Middle frontal gyrus (tissue), 1 donor: ENCODE results near the gene ASTN2.
A peak's percentile ranks its signal among the peaks of the same experiment; 100 is the strongest.

Experiments used
- DNase-seq: peaks from one replicate; pipeline ENCODE4 v3.0.0-alpha.2; 2015; ENCODE audit warnings: low spot score; ENCODE audit errors: extremely low spot score

ASTN2 gene, protein sequence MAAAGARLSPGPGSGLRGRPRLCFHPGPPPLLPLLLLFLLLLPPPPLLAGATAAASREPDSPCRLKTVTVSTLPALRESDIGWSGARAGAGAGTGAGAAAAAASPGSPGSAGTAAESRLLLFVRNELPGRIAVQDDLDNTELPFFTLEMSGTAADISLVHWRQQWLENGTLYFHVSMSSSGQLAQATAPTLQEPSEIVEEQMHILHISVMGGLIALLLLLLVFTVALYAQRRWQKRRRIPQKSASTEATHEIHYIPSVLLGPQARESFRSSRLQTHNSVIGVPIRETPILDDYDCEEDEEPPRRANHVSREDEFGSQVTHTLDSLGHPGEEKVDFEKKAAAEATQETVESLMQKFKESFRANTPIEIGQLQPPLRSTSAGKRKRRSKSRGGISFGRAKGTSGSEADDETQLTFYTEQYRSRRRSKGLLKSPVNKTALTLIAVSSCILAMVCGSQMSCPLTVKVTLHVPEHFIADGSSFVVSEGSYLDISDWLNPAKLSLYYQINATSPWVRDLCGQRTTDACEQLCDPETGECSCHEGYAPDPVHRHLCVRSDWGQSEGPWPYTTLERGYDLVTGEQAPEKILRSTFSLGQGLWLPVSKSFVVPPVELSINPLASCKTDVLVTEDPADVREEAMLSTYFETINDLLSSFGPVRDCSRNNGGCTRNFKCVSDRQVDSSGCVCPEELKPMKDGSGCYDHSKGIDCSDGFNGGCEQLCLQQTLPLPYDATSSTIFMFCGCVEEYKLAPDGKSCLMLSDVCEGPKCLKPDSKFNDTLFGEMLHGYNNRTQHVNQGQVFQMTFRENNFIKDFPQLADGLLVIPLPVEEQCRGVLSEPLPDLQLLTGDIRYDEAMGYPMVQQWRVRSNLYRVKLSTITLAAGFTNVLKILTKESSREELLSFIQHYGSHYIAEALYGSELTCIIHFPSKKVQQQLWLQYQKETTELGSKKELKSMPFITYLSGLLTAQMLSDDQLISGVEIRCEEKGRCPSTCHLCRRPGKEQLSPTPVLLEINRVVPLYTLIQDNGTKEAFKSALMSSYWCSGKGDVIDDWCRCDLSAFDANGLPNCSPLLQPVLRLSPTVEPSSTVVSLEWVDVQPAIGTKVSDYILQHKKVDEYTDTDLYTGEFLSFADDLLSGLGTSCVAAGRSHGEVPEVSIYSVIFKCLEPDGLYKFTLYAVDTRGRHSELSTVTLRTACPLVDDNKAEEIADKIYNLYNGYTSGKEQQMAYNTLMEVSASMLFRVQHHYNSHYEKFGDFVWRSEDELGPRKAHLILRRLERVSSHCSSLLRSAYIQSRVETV (N-terminal part only)

DNA sequence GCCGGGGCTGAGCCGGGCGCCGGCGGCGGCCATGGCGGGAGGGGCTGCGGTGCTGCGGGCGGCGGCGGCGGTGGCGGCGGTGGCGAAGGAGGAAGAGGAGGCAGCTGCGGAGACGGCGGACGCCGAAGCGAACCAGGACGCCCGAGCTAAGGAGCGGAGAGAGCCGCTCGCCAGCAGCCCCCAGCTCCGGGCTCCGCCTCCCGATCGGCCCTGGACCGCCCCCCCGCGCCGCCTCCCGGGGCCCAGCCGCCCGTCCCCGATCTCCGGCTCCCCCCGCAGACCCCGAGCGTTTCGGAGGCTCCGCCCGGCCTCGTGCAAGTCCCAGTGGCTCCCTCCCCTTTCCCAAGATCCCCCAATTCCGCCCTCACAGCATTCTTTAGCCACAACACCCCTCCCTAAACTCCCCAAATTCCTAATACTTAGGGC is at the start of gene ASTN2:
TSS of gene ASTN2 (minus strand) at position 152 of the 426 bp plus-strand sequence. CDS start at position 33, 119 bp downstream.
- peak; percentile 50 for DNase-seq

DNA sequence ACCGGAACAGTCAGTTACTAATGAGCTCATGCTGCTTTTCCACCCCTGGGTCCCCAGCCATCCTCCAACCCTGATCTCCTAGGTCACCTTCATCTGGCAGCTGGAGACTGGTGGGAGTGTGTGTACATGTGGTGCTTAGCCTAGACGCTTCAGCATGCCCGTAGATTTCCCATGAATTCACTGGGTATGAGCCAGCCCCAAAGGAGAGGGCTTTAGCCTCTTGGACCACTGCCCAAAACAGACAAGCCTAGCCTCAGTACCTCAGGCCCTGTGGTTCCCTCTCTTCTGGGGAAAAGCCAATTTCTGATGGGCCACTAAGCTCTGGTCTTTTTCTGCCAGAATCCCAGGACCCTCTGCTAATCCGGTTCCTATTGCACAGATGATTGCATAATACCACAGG is 48.0 kb upstream of the ASTN2 start:
- DNase-seq: no peak

DNA sequence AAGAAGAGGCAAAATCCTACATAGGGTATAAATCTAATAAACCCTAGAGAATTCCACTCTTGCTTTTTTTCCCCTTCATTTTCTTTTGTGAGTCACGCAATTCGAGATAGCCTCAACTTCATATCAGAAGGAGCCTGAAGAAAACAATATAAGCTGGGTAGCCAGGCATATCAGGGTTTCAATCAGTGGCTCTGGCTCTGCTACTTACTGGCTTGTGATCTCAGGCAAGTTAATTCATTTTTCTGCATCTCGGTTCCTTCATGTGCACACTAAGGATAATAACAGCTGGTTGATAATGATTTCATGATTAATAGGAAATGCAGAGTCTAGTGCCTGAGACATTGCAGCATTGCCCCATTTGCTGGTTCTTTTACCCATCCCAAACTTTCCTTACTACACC is 46.5 kb upstream of the ASTN2 start:
- DNase-seq: no peak

DNA sequence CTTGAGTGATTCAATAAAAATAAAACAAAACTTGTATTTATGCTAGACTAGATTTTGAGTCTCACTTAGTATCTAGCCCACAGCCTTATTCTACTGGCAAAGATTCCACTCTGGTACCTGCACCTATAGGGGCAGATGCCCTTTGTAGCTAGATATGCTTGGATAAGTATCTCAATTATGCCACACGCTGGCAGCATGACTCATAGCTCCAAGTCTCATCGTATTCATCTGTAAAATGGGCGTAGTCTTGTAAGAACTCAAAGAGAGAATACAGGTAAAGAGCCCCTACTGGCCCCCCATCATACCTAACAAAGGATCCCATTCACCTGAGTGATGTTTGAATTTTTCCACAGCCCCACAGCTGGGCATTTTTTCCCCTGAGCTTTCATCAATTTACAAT is 45.9 kb upstream of the ASTN2 start:
- DNase-seq: no peak

DNA sequence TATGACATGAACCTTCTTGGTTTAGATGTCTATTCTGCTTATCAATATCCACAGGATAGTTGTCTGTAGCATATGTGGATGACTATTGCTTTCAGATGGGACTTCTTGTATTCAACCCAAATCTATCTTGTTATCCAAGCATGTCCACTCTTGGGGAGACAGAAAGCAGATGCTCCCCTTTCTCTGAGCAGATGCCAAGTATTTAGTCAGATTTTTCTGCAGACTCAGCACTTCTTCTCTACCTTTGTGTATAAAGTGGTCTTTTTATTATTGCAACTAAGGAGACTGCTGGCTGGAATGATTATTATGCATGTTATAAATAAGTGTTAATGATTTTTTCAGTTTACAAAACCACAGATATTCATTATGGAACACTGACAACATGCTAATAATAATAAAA is 45.1 kb upstream of the ASTN2 start:
- no peak for DNase-seq

DNA sequence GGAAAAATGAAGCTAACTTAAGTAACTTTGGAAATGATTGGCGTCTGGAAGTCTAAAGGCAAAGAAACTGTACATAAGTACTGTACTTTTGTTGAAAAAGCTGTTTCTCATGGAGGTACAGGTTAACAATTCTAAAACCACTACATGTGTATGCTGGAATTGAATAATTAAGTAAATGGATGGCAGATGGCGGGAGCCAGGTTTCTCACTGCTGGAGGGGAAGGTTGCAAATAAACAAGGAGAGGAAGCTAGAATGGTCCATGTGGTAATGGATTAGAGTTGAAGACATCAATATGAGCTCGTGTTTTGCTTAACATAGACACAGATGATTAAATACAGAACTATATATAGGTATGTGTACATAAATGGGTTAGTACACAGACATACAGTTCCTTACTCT is 43.2 kb upstream of the ASTN2 start:
- no peak for DNase-seq

DNA sequence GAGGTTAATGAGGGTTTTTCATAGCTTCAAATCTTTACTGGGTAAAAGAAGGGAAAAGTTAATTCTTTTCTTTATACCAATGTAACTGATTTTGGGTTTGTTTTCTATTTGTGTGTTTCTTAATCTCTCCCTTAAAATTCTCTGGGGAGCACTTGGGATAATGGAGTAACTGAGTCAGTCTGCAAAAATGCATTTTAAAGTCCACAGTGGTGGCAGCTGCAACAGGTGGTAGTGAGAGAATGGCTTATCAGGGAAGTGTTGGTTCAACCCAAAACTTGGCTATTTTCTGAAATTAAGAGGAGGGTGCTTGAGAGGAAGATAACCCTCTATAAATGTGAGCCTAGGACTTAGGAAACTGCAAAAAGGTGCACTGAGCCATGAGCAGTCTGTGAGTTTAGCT is 39.9 kb upstream of the ASTN2 start:
- no peak for DNase-seq

DNA sequence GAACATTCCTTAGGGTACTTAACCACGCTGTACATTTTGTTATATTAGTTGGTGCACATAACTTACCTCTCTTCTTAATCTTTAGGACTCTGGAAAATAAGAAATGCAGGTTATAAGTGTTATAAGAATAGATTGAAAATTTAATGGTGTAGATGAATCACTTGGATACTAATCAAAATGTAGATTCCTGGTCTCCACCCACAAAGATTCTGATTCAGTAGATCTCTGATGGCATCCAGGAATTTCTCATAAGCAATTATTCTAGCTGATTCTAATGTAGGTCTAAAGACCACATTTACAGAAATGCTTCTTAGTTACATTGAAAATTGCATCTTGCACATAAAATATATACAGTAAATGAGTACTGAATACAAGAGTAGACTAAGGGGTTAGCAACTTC is 38.9 kb upstream of the ASTN2 start:
- no peak for DNase-seq

DNA sequence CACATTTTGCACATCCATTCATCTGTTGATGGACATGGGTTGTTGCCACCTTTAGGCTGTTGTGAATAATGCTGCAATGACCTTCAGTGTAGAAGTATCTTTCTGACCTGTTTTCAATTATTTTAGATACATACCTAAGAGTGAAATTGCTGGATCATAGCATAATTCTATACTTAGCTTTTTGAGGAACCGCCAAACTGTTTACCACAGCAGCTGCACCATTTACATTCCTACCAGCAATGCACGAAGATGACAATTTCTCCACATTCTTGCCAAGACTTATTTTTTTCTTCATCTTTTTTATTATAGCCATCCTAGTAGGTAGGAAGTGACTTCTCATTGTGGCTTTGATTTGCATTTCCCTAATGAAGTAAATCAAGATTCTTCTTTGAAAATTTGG is 36.5 kb upstream of the ASTN2 start:
- DNase-seq: no peak

DNA sequence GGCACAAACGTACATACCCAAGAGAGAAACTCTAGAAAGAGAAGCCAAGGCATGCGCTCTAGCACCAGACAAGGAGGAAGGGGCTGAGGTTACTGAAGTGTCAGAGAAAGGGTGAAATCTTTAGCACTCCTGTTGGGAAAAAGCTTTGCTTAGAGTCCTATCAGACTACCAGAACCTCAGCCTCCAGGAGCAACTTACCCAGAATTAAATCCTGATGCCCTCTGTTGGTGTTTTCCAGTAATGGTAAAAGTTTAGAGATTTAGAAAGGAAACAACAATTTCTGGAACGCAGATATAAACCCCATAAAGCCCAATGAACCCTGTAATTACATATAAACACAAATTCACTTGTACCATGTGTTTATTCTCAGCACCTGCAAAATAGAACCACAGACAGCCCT is 33.2 kb upstream of the ASTN2 start:
- DNase-seq: no peak

DNA sequence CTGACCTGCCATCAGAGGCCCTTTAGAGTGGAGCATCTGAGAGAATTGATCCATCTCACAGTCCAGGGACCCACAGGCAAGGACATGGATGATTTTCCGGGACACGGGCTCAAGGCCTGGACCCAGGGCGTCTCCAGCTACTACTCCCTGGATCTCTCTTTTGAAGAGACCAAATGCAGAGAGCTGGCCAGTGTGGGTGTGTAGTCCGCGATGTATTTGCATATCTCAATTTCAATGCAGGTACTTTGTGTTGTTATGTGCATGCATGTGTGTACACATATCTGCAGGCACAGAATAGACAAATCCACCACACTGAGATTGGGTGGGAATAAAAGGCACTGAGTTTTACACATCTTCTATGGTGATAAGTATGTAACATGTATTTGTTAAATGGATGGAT is 30.8 kb upstream of the ASTN2 start:
- DNase-seq: no peak

DNA sequence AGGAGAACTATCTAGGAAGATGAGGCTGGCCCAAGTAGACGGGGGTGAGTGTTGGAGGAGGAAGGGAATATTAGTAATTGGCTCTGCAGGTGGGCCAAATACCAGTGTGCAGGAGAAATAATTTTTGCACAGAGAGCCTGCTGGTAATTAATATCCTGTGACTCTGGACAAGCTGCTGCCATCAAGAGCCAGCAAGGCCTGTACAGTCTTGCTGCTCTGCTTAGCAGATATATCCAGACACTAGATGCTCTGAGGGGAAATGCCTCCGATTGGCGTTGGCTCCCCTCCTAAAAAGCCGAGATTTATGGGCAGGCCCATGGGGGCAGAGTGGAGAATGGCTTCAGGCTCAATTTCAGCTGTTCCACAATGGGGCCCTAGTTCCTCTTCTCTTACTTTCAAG is 29.6 kb upstream of the ASTN2 start:
- no peak for DNase-seq

DNA sequence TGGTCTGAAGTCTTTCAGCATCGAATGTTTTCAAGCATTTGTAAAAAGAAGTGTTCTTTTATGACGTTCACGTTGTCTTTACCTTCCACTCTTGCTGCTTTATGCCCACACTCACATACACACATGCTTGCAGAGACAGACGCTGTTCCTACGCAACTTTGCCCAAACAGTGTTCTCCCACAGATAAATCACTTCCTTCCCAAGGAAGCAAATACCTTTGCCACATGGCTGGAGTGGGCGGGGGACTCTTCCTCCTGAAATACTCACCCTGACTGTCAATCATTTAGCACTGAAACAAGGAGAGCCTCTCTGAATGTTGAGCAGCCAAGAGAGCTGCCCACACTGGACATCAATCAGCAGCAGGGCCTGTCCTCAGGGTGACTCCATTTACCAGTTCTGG is 22.4 kb upstream of the ASTN2 start:
- no peak for DNase-seq

DNA sequence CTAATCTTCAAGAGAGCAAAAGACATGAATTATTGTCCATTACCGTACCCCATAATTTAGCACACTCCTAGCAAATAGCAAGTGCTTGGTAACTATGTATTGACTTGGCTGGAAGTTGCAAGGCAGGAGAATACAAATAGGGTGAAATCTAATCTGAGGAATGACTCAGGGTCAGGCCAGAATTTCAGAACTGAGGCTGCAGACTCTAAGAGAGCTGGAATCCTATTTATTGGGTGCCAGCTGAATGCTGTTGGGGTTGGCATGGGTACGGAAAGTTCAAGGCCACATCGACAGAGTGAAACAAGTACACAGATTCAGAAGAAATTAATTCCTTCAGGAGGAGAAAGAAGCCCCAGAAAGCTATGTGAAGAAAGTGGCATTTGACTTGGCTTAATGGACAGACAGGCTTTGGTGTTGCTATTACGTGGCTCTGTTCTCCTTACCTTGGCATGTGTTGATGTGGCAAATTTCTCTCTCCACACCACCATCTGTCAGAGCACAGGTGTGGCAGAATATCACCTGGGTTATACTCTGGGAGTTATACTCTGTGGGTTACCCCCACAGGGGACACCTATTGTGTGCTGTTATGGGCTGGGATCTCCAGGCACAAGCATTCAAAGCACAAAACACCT is 20.9 kb upstream of the ASTN2 start:
- DNase-seq: no peak

DNA sequence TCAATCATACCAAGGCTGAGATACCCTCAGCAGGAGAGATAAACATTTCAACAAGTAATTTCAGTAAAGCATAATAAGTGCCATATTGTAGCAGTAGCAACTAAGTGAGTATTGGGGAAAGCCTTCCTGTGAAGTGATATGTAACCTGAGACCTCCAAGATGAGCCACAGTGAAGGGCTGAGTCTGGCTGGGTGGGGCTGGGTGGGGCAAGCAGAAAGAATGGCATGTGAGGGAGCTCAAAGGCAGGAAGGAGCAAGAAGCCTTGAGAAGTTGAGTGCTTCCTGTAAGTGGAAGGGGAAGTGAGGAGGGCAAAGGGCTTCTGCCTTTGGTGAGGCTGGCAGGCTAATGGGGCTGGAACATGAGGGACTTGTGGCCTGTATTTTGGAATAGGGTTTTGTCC is 19.7 kb upstream of the ASTN2 start:
- DNase-seq: no peak

DNA sequence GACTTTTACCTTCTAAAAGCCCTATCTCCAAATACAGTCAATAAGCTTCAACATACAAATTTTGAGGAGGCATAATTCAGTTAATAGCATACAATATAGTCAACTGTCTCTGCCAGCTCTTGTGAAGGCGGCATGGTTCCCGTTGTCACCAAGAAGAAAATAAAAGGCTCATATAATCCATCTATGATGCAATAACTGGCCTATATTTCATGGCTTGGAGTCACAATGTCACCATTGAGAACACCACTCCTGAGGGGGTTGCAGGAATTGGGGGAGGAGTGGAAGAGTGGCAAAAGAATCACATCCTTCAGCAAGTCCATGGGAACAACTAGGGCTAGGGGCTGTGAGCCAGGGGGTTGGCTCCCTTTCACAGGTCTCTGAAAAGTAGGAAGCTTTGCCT is 16.0 kb upstream of the ASTN2 start:
- DNase-seq: no peak

DNA sequence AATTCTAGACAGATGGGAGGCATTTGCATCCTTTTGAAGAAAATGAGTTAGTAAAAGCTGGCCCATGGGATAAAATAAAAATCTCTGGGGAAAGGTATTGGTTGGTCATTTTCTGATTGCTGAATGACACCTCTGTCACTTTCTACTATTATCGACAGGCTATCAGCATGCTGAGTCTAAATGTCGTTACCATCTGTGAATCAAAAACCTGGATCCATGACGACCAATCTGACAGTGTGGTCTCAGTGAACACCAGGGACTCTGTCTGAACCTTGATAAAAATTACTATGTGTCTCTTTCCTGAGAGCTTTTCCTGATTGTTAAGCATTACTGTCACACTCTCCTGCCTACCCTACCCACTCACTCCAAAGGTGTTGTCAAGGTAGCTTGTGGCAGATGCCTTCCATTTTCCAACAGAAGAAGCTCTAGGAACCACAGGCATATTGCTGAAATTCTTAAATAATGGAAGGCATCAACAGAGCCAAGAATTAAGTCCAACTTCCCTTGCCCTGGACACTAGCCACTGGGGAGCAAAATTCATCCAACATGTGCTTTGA is 12.6 kb upstream of the ASTN2 start:
- DNase-seq: no peak

DNA sequence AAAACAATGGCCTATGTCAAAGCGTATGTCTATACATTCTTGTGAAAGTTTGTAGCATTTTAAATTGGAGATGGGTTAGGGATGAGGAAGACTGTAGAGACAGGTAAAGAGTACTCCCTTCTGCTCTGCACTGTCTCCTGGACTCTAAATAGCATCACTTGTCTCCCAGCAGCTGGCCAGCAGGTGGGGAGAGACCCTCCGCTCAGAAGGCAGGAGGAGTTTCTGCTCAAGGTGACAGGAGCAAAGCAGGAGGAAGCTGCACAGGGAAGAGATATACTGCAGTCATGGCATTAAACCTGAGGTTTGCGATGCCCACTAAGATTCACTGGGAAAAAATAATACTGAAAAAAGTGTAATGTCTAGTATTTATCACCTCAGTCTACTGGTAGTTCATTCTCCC is 10.7 kb upstream of the ASTN2 start:
- DNase-seq: no peak

DNA sequence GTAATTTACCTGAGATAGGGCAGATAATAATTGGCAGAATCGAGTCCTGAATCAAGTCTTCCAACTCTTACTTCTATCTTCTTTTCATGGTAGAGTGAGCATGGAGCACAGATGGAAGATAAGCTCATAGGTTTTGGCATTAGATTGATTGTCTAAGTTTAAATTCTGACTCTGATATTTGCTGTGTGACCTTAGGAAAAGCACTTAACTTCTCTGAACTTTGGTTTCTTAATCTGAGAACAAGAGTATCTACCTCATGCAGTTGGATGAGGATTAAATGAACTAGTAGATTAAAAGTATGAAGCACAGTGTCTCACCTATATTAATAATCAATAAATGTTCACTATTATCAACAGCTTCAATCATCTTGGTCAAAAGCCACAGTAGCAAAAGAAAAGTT is 9.4 kb upstream of the ASTN2 start:
- DNase-seq: no peak

DNA sequence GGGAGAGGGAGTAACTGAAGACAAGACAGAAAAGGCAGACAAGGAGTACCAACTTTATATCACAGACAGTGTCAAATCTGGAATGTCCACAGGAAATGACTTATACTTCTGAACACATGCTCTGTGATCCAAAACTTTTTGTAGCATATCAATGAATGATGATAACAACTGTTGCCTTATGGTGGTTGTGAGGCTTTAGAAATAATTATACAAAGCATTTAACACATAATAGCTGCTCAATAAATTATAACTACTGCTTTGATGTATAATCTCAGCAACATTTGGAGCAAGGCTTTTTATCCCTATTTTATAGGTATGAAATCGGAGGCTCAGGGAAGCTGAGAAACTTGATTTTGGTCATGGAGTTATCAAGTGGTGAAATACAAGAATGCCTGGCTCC is 3.3 kb upstream of the ASTN2 start:
- no peak for DNase-seq

DNA sequence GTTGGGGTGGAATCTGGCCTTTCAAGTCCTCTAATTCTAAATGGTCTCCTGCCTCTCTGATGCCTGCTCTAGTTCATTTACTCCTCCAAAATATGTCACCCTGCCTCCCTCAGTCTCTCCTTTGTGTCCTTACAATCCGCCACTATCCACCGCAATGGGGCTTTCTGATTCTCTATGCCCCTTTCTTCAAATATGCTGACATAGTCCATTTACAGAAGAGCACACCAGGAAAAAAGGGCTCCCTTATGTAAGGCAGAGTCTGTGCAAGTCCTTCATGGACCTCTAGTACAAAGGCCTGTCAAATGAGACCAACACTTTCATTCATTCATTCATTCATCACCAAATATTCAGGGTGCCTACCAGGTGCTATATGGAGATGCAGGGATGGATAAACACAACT is 2.0 kb upstream of the ASTN2 start:
- DNase-seq: no peak
